A172 (cell line): ENCODE results near the gene CCDC121. TPM values are rescaled to one million over a fixed set of nuclear protein-coding genes. Genes with fewer than 3 reads are reported as not detected.

ENCODE experiments used
- DNase-seq: peaks from one replicate; pipeline ENCODE4 v3.0.0-alpha.2; 2015; ENCODE audit warnings: low spot score
- total RNA-seq: library from RNA; depleted of rRNA; stranded (reverse); fragments of >200 nt; shearing (Covaris generic); gene quantifications from 2 replicates; pipeline ENCODE4 v1.2.3, GENCODE V29; 2014; rRNA removed

The CCDC121 gene, protein sequence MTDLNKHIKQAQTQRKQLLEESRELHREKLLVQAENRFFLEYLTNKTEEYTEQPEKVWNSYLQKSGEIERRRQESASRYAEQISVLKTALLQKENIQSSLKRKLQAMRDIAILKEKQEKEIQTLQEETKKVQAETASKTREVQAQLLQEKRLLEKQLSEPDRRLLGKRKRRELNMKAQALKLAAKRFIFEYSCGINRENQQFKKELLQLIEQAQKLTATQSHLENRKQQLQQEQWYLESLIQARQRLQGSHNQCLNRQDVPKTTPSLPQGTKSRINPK
- 1.6 and 6.5 TPM in 2 replicates for total RNA-seq

DNA sequence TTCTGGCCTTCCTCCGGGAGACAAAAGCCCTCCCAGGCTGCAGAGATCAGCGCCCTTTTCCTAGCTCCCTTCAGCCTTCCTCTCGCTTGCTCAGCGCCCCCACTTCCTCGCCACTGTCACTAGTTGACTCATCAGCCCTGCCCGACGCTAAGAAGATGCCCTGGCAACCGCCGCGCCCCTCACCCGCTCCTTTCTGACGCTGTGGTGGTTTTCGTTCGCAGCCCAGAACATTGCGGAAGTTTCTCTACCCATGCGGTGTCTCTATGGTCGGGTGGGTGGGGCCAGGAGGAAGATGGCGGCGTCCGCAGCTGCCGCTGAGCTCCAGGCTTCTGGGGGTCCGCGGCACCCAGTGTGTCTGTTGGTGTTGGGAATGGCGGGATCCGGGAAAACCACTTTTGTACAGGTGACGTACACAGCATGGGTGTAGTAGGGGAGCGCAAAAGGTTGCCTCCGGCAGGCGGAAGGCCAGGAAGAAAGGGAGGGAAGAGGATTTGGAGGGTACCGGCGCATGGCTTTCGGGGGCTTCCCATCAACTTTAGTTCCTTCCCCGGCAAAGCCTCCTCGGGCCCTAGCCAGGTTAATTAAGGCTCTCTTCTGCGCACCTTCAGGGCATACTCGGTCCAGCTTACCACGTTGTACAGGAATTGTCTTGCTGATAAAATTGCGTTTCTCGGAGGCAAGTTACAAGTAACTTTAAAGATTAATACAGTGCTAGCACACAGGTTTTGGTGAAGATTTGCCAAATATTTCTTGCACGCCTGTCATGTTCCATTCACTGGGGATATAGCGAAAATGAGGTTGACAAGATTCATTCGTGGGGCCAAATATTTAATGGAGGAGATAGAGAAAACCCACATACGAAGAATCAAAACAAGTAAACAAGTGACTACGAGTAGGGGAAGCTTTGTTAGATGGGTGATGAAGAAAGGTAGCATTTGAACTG, at the start of gene CCDC121, which contains the start of gene GPN1:
Gene CCDC121, minus strand, starts transcription at position 246 of the 943 bp plus-strand sequence. CDS start 1,213 bp downstream, outside the sequence.
Gene GPN1, plus strand, starts transcription at position 284 of the 943 bp plus-strand sequence. Its CDS starts 9 bp downstream, at position 293.
- DNase-seq = peak; percentile 97

DNA sequence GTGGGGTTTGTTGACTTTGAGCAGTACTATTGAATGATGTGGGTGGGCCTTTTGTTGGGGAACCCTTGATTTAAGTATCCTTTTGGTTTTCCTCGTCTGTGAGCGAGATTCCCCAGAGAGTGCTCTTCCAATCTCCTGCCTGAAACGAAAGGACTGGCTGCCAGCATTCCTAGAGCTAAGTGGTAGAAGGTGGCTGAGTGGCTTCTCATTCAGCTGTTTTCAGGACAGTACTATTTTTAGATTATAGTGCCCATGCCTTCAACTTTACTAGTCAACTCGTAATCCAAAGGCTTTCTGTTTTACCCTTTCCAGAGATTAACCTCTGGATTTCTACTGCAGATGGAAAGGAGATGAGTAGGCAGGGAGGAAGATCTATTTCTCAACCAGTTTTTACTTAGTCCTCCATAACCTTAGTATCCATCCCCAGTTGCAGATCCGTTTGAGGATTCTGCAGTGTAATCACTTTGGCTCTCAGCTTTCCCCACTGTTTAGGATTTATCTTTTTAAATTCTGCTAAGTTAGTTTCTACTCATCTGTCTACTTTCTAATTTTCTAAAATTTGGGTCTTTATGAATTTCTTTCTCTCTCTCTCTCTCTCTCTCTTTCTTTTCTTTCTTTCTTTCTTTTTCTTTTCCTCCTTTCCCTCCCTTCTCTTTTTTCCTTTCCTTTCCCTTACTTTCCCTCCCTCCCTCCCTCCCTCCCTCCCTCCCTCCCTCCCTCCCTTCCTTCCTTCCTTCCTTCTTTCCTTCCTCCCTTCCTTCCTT, 44.1 kb upstream of the CCDC121 start:
- no peak for DNase-seq

DNA sequence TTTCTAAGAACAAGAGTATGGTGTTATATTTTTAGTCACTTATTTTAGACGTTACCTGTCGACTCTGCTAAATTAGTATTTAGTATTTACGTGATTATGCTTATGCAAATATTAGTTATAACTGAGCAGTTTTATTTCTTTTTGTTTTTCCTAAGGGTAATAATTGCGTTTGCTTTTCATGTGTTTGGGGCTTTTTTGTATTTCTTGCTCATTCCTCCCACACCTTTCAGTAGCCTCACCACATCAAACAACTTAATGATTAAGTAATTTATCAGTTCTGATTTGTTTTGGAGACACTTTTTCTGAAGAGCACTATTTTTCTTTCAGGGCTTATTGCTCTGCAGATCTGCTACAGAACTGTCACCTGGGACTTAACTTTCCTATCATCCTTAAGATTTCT, 42.4 kb upstream of the CCDC121 start:
- DNase-seq = no peak

DNA sequence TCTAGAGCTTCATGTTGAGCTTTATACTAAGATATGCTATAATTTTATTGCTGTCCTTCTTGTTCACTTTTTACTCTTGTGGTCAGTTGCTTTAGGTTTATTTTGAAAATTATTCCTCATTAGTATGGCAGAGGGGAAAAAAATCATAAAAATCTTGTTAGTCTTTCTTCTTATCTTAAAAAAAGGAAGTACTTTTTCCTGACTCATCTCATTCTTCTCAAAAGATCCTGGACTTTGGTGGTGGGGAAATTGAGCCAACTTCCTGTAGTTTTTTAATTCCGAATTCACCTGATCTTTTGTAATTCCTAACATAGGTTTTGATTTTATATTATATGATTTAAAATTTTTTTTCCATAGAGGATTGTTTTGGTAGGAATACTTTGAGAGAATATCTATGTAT, 38.6 kb upstream of the CCDC121 start:
- peak; percentile 21 for DNase-seq

DNA sequence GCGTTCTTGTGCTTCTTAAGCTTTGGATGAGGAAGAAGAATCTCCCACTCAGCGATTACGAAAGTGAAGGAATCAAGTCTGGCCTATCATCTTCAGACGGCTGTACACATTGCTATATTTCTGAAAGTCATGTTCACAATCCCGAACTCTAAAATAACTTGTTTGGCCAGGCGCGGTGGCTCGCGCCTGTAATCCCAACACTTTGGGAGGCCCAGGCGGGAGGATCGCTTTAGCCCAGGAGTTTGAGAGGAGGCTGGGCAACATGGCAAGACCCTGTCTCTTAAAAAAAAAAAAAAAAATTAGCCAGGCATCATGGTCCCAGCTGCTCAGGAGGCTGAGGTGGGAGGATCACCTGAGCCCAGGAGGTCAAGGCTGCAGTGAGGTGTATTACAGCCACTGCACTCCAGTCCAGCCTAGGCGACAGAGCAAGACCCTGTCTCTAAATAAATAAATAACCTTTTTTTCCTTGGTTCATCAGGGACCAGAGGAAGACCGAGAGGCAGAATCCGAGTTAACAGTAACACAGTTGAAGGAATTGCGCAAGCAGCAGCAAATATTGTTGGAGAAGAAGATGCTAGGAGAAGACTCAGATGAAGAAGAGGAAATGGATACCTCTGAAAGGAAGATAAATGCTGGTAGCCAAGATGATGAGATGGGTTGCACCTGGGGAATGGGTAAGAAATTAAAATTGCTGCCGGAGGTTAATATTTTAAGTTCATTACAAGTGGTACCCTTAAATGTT, 36.0 kb upstream of the CCDC121 start:
- DNase-seq = no peak

DNA sequence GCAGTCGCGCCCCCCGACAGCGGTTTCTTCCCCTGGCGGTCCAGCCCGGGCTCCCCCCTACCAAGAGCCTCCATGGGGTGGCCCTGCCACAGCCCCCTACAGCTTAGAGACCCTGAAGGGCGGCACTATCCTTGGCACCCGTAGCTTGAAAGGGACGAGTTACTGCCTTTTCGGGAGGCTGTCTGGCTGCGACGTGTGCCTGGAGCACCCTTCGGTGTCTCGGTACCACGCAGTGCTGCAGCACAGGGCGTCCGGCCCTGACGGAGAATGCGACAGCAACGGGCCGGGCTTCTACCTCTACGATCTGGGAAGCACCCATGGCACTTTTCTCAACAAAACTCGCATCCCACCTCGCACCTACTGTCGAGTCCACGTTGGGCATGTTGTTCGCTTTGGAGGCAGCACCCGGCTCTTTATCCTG, 35.4 kb upstream of the CCDC121 start:
- DNase-seq = no peak

DNA sequence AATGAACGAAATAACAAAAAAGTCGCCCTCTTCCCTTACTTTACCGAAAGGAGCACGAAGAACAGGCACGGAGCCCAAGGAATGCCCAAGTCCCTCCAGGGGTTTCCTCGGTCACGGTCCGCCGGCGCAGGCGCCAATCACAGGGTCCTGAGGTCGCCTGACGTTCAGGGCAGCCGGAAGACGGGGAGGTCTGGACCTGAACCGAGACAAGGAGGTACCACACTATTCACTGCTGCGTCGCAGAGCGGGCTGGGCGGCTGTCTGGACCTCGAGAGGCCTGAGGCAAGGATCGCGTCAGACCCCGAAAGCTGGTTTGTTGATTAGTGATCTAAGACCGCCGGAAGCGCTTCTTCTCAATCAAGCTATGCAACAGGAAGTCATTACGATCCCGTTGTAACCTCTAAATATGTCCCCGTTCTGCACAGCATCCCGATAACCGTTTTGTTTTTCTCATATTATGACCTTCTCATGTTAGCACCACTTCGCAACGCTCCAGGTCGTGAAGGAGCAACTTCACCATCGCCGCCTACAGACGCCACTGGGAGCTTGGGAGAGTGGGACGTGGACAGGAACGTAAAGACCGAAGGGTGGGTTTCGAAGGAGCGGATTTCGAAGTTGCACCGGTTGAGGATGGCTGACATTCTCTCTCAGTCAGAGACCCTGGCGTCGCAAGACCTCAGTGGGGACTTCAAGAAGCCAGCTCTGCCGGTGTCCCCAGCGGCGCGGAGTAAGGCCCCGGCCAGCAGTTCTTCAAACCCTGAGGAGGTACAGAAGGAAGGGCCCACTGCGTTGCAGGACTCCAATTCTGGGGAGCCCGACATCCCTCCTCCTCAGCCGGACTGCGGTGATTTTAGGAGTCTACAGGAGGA, 34.7 kb upstream of the CCDC121 start, which contains the start of the genes SLC4A1AP and SUPT7L:
Gene SLC4A1AP, plus strand, starts transcription at position 605 of the 869 bp plus-strand sequence. Its CDS starts 26 bp downstream, at position 631.
Gene SUPT7L, minus strand, starts transcription at position 330 of the 869 bp plus-strand sequence. CDS start 1,422 bp downstream, outside the sequence.
- DNase-seq = peak; percentile 83

DNA sequence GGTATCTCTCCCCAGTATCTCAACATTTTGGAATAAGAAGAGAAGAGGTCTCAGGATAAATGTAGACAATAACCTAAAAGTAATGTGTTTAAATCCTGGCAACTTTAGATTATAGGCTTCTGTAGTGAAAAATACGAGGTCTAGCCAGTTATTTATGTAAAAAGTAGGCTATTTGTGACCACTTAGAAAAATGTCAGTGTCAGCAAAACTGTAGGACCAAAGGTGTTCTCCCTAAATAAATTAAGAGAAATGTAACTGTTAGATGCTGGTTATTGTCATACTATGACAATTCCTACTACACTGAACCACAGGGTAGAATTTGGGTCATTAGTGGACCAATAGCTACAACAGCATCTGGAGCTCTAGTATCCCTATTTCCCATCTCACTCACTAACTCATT, 32.6 kb upstream of the CCDC121 start:
- no peak for DNase-seq

DNA sequence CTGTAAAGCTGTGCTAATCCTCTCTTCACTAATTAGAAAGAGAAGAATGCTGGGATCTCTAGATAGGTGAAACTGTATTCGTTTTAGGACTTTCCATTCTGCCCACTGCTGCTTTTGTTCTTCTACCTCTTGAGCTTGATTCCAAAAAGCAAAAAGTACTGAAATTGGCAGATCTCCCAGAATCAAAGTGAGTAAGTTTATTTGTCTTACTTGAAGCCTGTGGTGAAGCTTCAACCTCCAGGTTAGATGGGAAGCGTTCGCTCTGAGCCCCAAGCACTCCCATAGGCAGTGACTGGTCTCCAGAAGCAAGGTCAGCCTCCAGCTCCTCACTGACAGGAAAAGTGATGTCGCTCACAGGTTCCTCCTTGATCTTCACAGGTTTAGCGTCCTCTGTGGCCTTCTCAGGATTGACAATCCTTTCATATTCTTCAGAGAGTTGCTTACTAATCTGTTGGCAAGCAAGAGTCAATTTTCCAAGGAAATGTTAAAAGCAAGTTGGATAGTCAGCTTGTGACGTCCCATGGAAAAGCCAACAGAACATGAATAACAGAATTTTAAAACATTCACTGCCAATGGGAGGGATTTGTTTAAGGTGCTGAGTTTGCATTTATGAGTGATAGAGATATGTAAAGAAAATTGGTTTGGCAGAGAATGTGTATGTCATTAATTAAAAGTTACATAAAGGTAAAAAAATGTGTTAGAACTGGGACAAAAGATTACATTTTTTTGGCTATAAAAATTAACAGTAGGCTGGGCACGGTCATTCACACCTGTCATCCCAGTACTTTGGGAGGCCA, 26.5 kb upstream of the CCDC121 start:
- DNase-seq = peak; percentile 87

DNA sequence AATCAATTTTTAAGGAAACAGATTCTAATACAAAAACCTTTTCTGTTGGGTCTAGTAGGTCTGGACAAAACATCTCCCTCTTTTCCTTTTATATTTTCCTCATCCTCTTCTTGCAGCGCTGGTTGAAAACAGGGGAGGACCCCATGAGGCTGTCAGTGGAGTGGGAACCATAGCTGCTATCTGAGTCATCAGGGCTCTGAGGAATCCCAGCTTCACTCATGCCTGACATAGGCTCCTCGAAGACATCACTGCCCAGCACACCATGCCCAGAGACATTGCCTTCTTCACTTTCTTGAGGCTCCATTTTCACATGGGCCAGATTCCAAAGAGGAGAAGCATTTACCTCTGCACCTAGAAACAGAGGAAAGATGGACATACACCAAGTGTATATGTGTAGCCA, 24.6 kb upstream of the CCDC121 start:
- DNase-seq = peak; percentile 23

DNA sequence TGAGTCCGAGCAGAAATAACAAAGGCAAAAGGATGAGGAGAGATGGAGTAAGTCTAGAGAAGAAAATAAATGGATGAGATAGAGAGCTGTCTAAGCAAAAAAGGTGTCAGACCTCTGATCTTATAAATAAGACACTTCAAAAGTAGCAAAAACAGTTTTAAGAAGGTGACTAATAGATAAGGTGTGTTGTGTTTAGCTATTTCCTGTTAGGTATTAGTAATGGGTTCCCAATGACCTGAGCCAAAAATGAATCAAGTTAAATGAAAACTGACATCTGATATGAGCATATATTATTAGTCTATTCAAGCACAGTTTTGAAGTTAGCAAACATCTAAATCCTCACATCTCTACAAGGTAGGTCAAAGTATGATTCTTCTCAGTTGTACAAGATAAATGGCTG, 24.0 kb upstream of the CCDC121 start:
- DNase-seq = no peak

DNA sequence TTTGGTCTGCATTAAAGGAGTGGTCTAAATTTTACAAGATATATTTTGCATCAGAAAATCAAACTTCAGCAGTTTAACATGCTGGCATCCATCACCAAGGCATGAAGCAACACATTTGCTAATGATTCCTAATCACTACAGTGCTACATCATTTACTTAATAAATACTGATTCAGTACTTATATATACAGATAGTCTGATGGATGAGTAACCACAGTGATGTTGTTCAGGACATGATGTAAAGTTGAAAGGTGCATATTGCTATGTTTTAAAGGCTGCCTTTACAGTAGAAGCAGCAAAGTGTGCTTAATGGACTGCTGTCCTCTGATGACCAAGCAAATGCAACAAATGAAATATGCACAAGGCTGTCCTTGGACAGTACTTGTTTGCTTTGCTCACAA, 23.5 kb upstream of the CCDC121 start:
- no peak for DNase-seq

DNA sequence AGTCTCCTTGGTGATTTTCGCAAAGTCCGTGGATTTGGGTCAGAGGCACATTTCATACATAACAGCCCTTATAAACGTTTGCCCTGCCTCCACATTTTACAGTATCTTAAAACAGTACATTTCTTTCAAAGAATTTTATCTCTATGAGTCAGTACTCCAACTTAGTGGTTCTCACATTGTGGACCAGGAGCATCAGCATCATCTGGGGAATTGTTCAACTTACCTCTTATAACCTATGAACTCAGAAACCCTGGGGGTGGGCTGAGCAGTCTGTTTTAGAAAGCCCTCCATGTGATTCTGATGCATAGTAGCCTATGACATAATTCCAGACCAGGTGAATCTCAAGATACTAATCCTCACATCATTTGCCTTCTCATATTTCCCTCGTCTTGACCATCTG, 22.2 kb upstream of the CCDC121 start:
- no peak for DNase-seq

DNA sequence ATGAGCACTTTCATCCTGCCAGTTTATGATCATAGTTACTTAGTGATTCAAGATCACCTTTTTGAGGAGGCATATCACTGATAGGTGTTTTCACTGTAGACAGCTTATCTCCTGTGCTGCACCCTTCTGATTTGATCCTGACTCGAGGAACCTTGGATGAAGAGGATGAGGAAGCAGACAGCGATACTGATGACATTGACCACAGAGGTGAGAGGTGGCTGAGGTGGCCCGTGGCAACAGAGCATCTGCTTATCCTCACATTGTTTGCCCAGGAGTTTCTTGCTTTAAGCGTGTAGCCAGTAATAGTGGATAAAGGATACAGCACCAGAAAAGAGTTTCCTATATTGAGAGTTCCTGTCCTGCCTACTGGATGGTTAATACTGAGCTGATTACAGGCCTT, 18.9 kb upstream of the CCDC121 start:
- no peak for DNase-seq

DNA sequence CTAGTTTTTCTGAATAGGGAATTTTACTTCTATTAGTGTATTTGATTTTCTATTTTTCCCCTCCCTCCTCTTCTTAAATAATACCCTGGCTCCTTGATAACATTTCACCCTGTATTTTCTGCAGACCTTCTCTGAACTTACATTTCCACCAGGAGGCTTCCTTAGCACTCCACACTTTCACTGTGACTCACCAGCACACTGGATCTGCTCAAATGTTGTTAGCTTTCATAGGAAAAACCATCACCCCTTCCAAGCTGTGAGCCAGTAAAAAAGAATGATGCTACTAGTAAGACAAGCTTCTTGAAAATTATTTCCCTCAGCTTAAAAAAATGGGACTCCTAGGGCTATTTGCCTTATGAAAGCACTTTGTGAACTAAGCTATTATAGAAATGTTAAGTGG, 18.5 kb upstream of the CCDC121 start:
- no peak for DNase-seq

DNA sequence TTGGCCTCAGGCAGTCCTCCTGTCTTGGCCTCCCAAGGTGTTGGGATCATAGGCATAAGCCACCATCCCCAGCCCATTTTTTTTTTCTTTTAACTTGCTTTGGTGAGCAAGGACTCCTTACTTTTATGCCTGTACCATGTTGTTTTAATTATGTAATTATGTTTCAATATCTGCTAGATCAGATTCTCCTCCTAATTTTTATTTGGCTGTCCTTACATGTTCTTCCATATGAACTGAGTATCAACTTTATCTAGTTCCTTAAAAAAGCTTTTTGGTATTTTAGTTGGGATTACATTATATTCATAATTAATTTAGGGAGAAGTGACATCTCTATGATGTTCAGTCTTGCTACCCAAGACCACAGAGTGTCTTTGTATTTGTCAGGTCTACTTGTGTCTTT, 16.4 kb upstream of the CCDC121 start:
- DNase-seq = no peak

DNA sequence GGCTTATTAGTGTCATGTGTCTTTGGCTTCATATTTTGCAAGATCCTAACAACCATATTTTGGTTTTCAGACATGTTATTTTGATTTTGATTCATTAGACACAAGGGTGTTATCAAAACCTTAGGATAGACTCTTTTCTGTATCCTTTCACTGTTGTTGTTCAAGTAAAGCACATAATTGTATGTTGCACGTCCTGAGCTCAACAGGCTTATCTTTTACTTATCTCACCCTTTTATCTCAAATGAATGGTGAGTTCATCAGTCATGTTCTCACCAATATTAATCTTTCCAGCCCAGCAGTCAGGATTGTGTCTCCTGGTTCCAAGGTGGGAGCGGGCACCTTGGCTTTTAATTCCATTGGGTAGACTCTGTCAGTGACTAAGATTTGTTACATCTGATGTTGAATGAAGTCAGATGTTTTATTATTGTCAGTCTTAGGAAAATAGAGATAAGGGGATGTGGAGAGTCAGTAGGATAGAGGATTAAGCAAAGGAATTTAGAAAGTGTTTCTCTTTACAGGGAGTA, 12.0 kb upstream of the CCDC121 start:
- peak; percentile 50 for DNase-seq

DNA sequence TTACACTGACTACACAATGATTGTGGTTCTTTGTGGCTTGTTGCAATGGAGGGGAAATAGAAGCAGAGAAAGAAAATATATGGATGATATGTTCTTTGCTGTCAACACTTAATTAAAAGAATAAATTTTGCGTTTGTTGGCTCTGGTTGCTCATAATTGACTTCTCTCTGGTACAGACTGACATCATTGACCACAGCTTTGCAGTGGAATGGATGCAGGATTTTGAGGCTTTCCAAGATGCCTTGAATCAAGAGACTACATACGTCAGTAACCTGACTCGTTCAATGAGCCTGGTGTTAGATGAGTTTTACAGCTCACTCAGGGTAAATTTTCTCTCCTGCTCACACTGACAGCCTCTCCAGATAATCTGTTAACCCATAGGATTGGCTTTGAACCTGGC, 9.9 kb upstream of the CCDC121 start:
- DNase-seq = peak; percentile 72
